HepG2 (cell line): ENCODE results near the gene EBF4. TPM values are rescaled to one million over a fixed set of nuclear protein-coding genes. Genes with fewer than 3 reads are reported as not detected.

Experiments
- DR1 ChIP-seq: sonication (generic); formaldehyde crosslinking; IDR thresholded peaks from 2 replicates; pipeline ENCODE4 v1.8.0; 2021; ENCODE audit warnings: mild to moderate bottlenecking, missing genetic modification reagents, inconsistent platforms
- GATAD1 ChIP-seq: IDR thresholded peaks from 2 replicates; pipeline ENCODE4 v1.6.1; 2016; ENCODE audit warnings: missing genetic modification reagents, missing compliant biosample characterization
- GPN1 ChIP-seq: sonication (generic); formaldehyde crosslinking; IDR thresholded peaks from 2 replicates; pipeline ENCODE4 v1.5.1; 2020; ENCODE audit warnings: missing genetic modification reagents, borderline replicate concordance
- JDP2 ChIP-seq: sonication (generic); formaldehyde crosslinking; IDR thresholded peaks from 2 replicates; pipeline ENCODE4 v1.8.1; 2022; ENCODE audit warnings: missing genetic modification reagents, borderline replicate concordance
- MAF1 ChIP-seq: sonication (generic); formaldehyde crosslinking; IDR thresholded peaks from 2 replicates; pipeline ENCODE4 v1.5.0; 2020; ENCODE audit warnings: missing genetic modification reagents, borderline replicate concordance
- MAX ChIP-seq: IDR thresholded peaks from 2 replicates; pipeline ENCODE4 v1.6.1; 2012; ENCODE audit warnings: inconsistent platforms
- MEIS2 ChIP-seq: sonication (generic); formaldehyde crosslinking; IDR thresholded peaks from 2 replicates; pipeline ENCODE4 v1.9.0; 2021; ENCODE audit warnings: mild to moderate bottlenecking, missing genetic modification reagents
- MTA3 ChIP-seq: sonication (generic); formaldehyde crosslinking; IDR thresholded peaks from 2 replicates; pipeline ENCODE4 v1.4.0; 2020; ENCODE audit warnings: missing genetic modification reagents
- NCOA1 ChIP-seq: sonication (generic); formaldehyde crosslinking; IDR thresholded peaks from 2 replicates; pipeline ENCODE4 v1.9.0; 2021; ENCODE audit warnings: missing genetic modification reagents
- NR1H2 ChIP-seq: sonication (generic); formaldehyde crosslinking; IDR thresholded peaks from 2 replicates; pipeline ENCODE4 v1.8.1; 2022; ENCODE audit warnings: low read depth, missing genetic modification reagents, borderline replicate concordance
- POLR2A ChIP-seq, 2 experiments: IDR thresholded peaks; 2 replicates each; pipeline ENCODE4 v1.6.1; 2011; ENCODE audit warnings: low read depth in 2 of 2, low read length in 2 of 2, mild to moderate bottlenecking in 1 of 2, moderate library complexity in 1 of 2; ENCODE audit not compliant: insufficient read depth in 1 of 2
- RELA ChIP-seq: sonication (generic); formaldehyde crosslinking; IDR thresholded peaks from 2 replicates; pipeline ENCODE4 v1.4.0; 2020; ENCODE audit warnings: missing genetic modification reagents
- RNF2 ChIP-seq: fragments of 450-650 bp; conservative IDR thresholded peaks from 2 replicates; pipeline ENCODE4 v1.6.1; 2016; ENCODE audit warnings: low read depth
- SRSF1 ChIP-seq: fragments of 200-400 bp; formaldehyde crosslinking; optimal IDR thresholded peaks from 2 replicates; pipeline ENCODE3; 2017; ENCODE audit warnings: mild to moderate bottlenecking, low read depth, low read length, moderate library complexity
- SSRP1 ChIP-seq: IDR thresholded peaks from 2 replicates; pipeline ENCODE4 v1.6.1; 2016; ENCODE audit warnings: control low read depth
- TFDP1 ChIP-seq: IDR thresholded peaks from 2 replicates; pipeline ENCODE4 v1.6.1; 2016; ENCODE audit warnings: missing compliant biosample characterization, missing genetic modification reagents, borderline replicate concordance
- TSC22D2 ChIP-seq: sonication (generic); formaldehyde crosslinking; IDR thresholded peaks from 2 replicates; pipeline ENCODE4 v1.5.1; 2020; ENCODE audit warnings: missing genetic modification reagents, mild to moderate bottlenecking, borderline replicate concordance
- ZFP36L1 ChIP-seq: sonication (generic); formaldehyde crosslinking; IDR thresholded peaks from 2 replicates; pipeline ENCODE4 v1.8.0; 2022; ENCODE audit warnings: mild to moderate bottlenecking, missing genetic modification reagents, moderate library complexity
- ZFP36L2 ChIP-seq: sonication (generic); formaldehyde crosslinking; IDR thresholded peaks from 2 replicates; pipeline ENCODE4 v1.4.0; 2020; ENCODE audit warnings: missing genetic modification reagents
- ZFP37 ChIP-seq: sonication (generic); formaldehyde crosslinking; IDR thresholded peaks from 2 replicates; pipeline ENCODE4 v1.4.0; 2020; ENCODE audit warnings: missing genetic modification reagents, borderline replicate concordance
- ZNF20 ChIP-seq: sonication (generic); formaldehyde crosslinking; IDR thresholded peaks from 2 replicates; pipeline ENCODE4 v1.4.0; 2020; ENCODE audit warnings: mild to moderate bottlenecking, moderate library complexity, missing genetic modification reagents
- ZNF230 ChIP-seq: sonication (generic); formaldehyde crosslinking; IDR thresholded peaks from 2 replicates; pipeline ENCODE4 v1.4.0; 2020; ENCODE audit warnings: mild to moderate bottlenecking, missing genetic modification reagents
- ZNF264 ChIP-seq: sonication (generic); formaldehyde crosslinking; IDR thresholded peaks from 2 replicates; pipeline ENCODE4 v1.4.0; 2020; ENCODE audit warnings: missing genetic modification reagents
- ZNF343 ChIP-seq: sonication (generic); formaldehyde crosslinking; IDR thresholded peaks from 2 replicates; pipeline ENCODE4 v1.4.0; 2020; ENCODE audit warnings: mild to moderate bottlenecking, missing genetic modification reagents
- ZNF383 ChIP-seq: sonication (generic); formaldehyde crosslinking; IDR thresholded peaks from 2 replicates; pipeline ENCODE4 v1.4.0; 2020; ENCODE audit warnings: missing genetic modification reagents, mild to moderate bottlenecking, borderline replicate concordance
- ZNF460 ChIP-seq: sonication (generic); formaldehyde crosslinking; IDR thresholded peaks from 2 replicates; pipeline ENCODE4 v1.5.1; 2020; ENCODE audit warnings: missing genetic modification reagents, mild to moderate bottlenecking, borderline replicate concordance
- ZNF674 ChIP-seq: sonication (generic); formaldehyde crosslinking; IDR thresholded peaks from 2 replicates; pipeline ENCODE4 v1.5.0; 2020; ENCODE audit warnings: low read depth, mild to moderate bottlenecking, missing genetic modification reagents
- ZNF720 ChIP-seq: sonication (generic); formaldehyde crosslinking; IDR thresholded peaks from 2 replicates; pipeline ENCODE4 v1.4.0; 2020; ENCODE audit warnings: missing genetic modification reagents
- ZNF747 ChIP-seq: sonication (generic); formaldehyde crosslinking; IDR thresholded peaks from 2 replicates; pipeline ENCODE4 v1.8.1; 2023; ENCODE audit warnings: missing genetic modification reagents, mild to moderate bottlenecking, borderline replicate concordance
- ZNF784 ChIP-seq: sonication (generic); formaldehyde crosslinking; IDR thresholded peaks from 2 replicates; pipeline ENCODE4 v1.5.1; 2020; ENCODE audit warnings: missing genetic modification reagents, mild to moderate bottlenecking, borderline replicate concordance
- polyA plus RNA-seq, 8 experiments: library from polyadenylated mRNA; depleted of rRNA in 3 of 8; stranded (reverse) in 7 of 8; unstranded in 1 of 8; fragments of >200 nt; fragmentation: Illumina TruSeq in 4 of 8; extraction: Trizol in 4 of 8; gene quantifications; 2 replicates each; pipeline versions ENCODE4 v1.2.1 to v1.2.3, GENCODE V29; 2011 to 2016; ENCODE audit warnings: low read depth in 4 of 8, missing spikeins in 1 of 8, mixed read lengths in 1 of 8; ENCODE audit not compliant: insufficient read depth in 1 of 8
- total RNA-seq, 5 experiments: library from RNA; depleted of rRNA; stranded (reverse); fragments of >200 nt; fragmentation: Illumina TruSeq; extraction: Trizol; gene quantifications; 2 replicates each; pipeline ENCODE4 v1.2.3, GENCODE V29; 2016; ENCODE audit warnings: low read depth in 1 of 5

The EBF4 gene
- total and polyA plus RNA-seq, 2 of the 13 experiments (the other 11 are each of a cell fraction or from before 2014, with no cell fraction given), result 0.84 to 2.2 TPM

GRCh38 chr20:2651772-2652723 lies 40.5 kb upstream of the EBF4 start, which contains the start of gene NOP56 (continued):
- 0 out of 2 replicates have a peak, but pooled peaks have one; percentile 62 for TF ChIP-seq SSRP1 (CRISPR knock-in tag)
- peak; percentile 91 for TF ChIP-seq TFDP1
- TF ChIP-seq MEIS2 (CRISPR knock-in tag), result no peak; the same call in none of the 2 replicates
- peak; percentile 93 for TF ChIP-seq ZNF747 (CRISPR knock-in tag)
- TF ChIP-seq ZNF264 (CRISPR knock-in tag), result no peak
- TF ChIP-seq ZNF230 (CRISPR knock-in tag), result peak; percentile 17; the same call in 1 of the 2 replicates
- peak; percentile 55; the same call in 1 of the 2 replicates for TF ChIP-seq MTA3
- peak; percentile 91; the same call in 1 of the 2 replicates for TF ChIP-seq JDP2 (CRISPR knock-in tag)
- no peak for TF ChIP-seq ZNF720 (CRISPR knock-in tag)
- TF ChIP-seq TSC22D2 (CRISPR knock-in tag), result peak; percentile 39
- TF ChIP-seq DR1 (CRISPR knock-in tag), result peak; percentile 97
- TF ChIP-seq ZNF674 (CRISPR knock-in tag), result peak; percentile 90; the same call in 1 of the 2 replicates
- no peak for TF ChIP-seq ZFP37 (CRISPR knock-in tag)
- TF ChIP-seq ZNF20 (CRISPR knock-in tag), result no peak; the same call in 1 of the 2 replicates
- 0 out of 2 replicates have a peak, but pooled peaks have one; percentile 31 for TF ChIP-seq RNF2
- no peak for TF ChIP-seq ZFP36L2 (CRISPR knock-in tag)
- peak; percentile 92 for TF ChIP-seq MAX
- no peak; the same call in none of the 2 replicates for TF ChIP-seq GPN1 (CRISPR knock-in tag)
- no peak for TF ChIP-seq RELA
- TF ChIP-seq NR1H2, result no peak
- no peak; the same call in none of the 2 replicates for TF ChIP-seq GATAD1
- peak; percentile 91 to 99 for TF ChIP-seq POLR2A (IDR thresholded peaks at IDR 0.05; ENCODE audit: insufficient read depth in 1 of 2, low read depth in 2 of 2, low read length in 2 of 2)
- TF ChIP-seq ZNF460, result 0 out of 2 replicates have a peak, but pooled peaks have one; percentile 53
- TF ChIP-seq NCOA1, result no peak; the same call in none of the 2 replicates
- TF ChIP-seq ZNF784 (CRISPR knock-in tag), result peak; percentile 99; the same call in 1 of the 2 replicates
- 0 out of 2 replicates have a peak, but pooled peaks have one; percentile 42 for TF ChIP-seq ZNF343
- TF ChIP-seq ZFP36L1 (CRISPR knock-in tag), result 0 out of 2 replicates have a peak, but pooled peaks have one; percentile 40
- TF ChIP-seq ZNF383 (CRISPR knock-in tag), result no peak; the same call in 1 of the 2 replicates
- peak; percentile 97 for TF ChIP-seq SRSF1
- 0 out of 2 replicates have a peak, but pooled peaks have one; percentile 56 for TF ChIP-seq MAF1 (CRISPR knock-in tag)
